WTC11 (cell line): Measurements from ENCODE around the gene AMIGO1. TPM values are rescaled to one million over a fixed set of nuclear protein-coding genes. Genes with fewer than 3 reads are reported as not detected.

Experiments used
- ATF1 ChIP-seq: sonication (generic); formaldehyde crosslinking; IDR thresholded peaks from 2 replicates; pipeline ENCODE4 v1.8.1; 2023; ENCODE audit warnings: mild to moderate bottlenecking, moderate library complexity, missing genetic modification reagents
- CBFB ChIP-seq: sonication (generic); formaldehyde crosslinking; IDR thresholded peaks from 2 replicates; pipeline ENCODE4 v1.8.1; 2022; ENCODE audit warnings: mild to moderate bottlenecking, low read depth, missing genetic modification reagents
- CREB1 ChIP-seq: sonication (generic); formaldehyde crosslinking; IDR thresholded peaks from 2 replicates; pipeline ENCODE4 v1.8.0; 2023; ENCODE audit warnings: mild to moderate bottlenecking, missing genetic modification reagents
- ELF4 ChIP-seq: sonication (generic); formaldehyde crosslinking; IDR thresholded peaks from 2 replicates; pipeline ENCODE4 v1.8.1; 2022; ENCODE audit warnings: low read depth, mild to moderate bottlenecking, moderate library complexity, missing genetic modification reagents
- FOXP1 ChIP-seq: sonication (generic); formaldehyde crosslinking; IDR thresholded peaks from 2 replicates; pipeline ENCODE4 v1.8.0; 2022; ENCODE audit warnings: missing genetic modification reagents, mild to moderate bottlenecking, moderate library complexity, borderline replicate concordance
- JAZF1 ChIP-seq: fragments of 250-450 bp; sonication (Bioruptor Pico); IDR thresholded peaks from 2 replicates; pipeline ENCODE4 v1.9.0; 2021; ENCODE audit warnings: moderate library complexity, mild to moderate bottlenecking, inconsistent platforms
- KAT7 ChIP-seq: sonication (generic); formaldehyde crosslinking; IDR thresholded peaks from 2 replicates; pipeline ENCODE4 v1.8.1; 2023; ENCODE audit warnings: missing genetic modification reagents, mild to moderate bottlenecking, borderline replicate concordance
- NR1H2 ChIP-seq: sonication (generic); formaldehyde crosslinking; IDR thresholded peaks from 2 replicates; pipeline ENCODE4 v1.9.0; 2021; ENCODE audit warnings: mild to moderate bottlenecking, moderate library complexity, missing genetic modification reagents
- NR2C2 ChIP-seq: sonication (generic); formaldehyde crosslinking; IDR thresholded peaks from 2 replicates; pipeline ENCODE4 v1.8.0; 2022; ENCODE audit warnings: mild to moderate bottlenecking, missing genetic modification reagents
- PRRX2 ChIP-seq: fragments of 250-450 bp; sonication (Bioruptor Pico); IDR thresholded peaks from 2 replicates; pipeline ENCODE4 v1.8.0; 2021; ENCODE audit warnings: mild to moderate bottlenecking
- RELA ChIP-seq: sonication (generic); formaldehyde crosslinking; IDR thresholded peaks from 2 replicates; pipeline ENCODE4 v1.8.1; 2022; ENCODE audit warnings: missing genetic modification reagents, mild to moderate bottlenecking, borderline replicate concordance
- SMAD3 ChIP-seq: sonication (generic); formaldehyde crosslinking; IDR thresholded peaks from 2 replicates; pipeline ENCODE4 v1.8.0; 2022; ENCODE audit warnings: missing genetic modification reagents, mild to moderate bottlenecking, borderline replicate concordance
- TCF7 ChIP-seq: sonication (generic); formaldehyde crosslinking; IDR thresholded peaks from 2 replicates; pipeline ENCODE4 v1.8.0; 2022; ENCODE audit warnings: mild to moderate bottlenecking, low read depth, missing genetic modification reagents, moderate library complexity
- TP53 ChIP-seq: sonication (generic); formaldehyde crosslinking; IDR thresholded peaks from 2 replicates; pipeline ENCODE4 v1.8.1; 2023; ENCODE audit warnings: mild to moderate bottlenecking, missing genetic modification reagents
- ZNF263 ChIP-seq: sonication (generic); formaldehyde crosslinking; IDR thresholded peaks from 2 replicates; pipeline ENCODE4 v1.8.1; 2022; ENCODE audit warnings: low read depth, mild to moderate bottlenecking, moderate library complexity, missing genetic modification reagents
- ZNF317 ChIP-seq: sonication (generic); formaldehyde crosslinking; IDR thresholded peaks from 2 replicates; pipeline ENCODE4 v1.8.1; 2023; ENCODE audit warnings: low read depth, mild to moderate bottlenecking, moderate library complexity, missing genetic modification reagents, borderline replicate concordance
- ZNF416 ChIP-seq: fragments of 250-450 bp; sonication (Bioruptor Pico); IDR thresholded peaks from 2 replicates; pipeline ENCODE4 v1.9.0; 2021; ENCODE audit warnings: mild to moderate bottlenecking, inconsistent platforms
- total RNA-seq: library from RNA; stranded (reverse); gene quantifications from 3 replicates; pipeline ENCODE4 v1.2.3, GENCODE V29; 2021
- TF ChIP-seq, protein P1 (sequence below): sonication (generic); formaldehyde crosslinking; IDR thresholded peaks from 2 replicates; pipeline ENCODE4 v1.8.0; 2022; ENCODE audit warnings: mild to moderate bottlenecking, missing genetic modification reagents
- TF ChIP-seq, protein P2 (sequence below): fragments of 200-600 bp; IDR thresholded peaks from 2 replicates; pipeline ENCODE4 v1.8.0; 2022; ENCODE audit warnings: antibody characterized with exemption
- TF ChIP-seq, protein P3 (sequence below): sonication (generic); formaldehyde crosslinking; IDR thresholded peaks from 2 replicates; pipeline ENCODE4 v1.8.1; 2023; ENCODE audit warnings: mild to moderate bottlenecking, missing genetic modification reagents, moderate library complexity
- TF ChIP-seq, protein P4 (sequence below): sonication (generic); formaldehyde crosslinking; IDR thresholded peaks from 2 replicates; pipeline ENCODE4 v1.8.0; 2022; ENCODE audit warnings: mild to moderate bottlenecking, missing genetic modification reagents
- TF ChIP-seq, protein P5 (sequence below): fragments of 250-450 bp; sonication (Bioruptor Pico); IDR thresholded peaks from 2 replicates; pipeline ENCODE4 v1.9.0; 2021; ENCODE audit warnings: mild to moderate bottlenecking, borderline replicate concordance
- TF ChIP-seq, protein P6 (sequence below): sonication (generic); formaldehyde crosslinking; IDR thresholded peaks from 2 replicates; pipeline ENCODE4 v1.8.0; 2023; ENCODE audit warnings: missing genetic modification reagents, mild to moderate bottlenecking, borderline replicate concordance
- TF ChIP-seq, protein P7 (sequence below): sonication (generic); formaldehyde crosslinking; conservative IDR thresholded peaks from 2 replicates; pipeline ENCODE4 v1.8.1; 2022; ENCODE audit warnings: mild to moderate bottlenecking, missing genetic modification reagents
- TF ChIP-seq, protein P8 (sequence below): fragments of 250-450 bp; sonication (Bioruptor Pico); IDR thresholded peaks from 2 replicates; pipeline ENCODE4 v2.1.2; 2022; ENCODE audit warnings: mild to moderate bottlenecking, moderate library complexity

Gene AMIGO1
- total RNA-seq, 1 experiment from 2014 or later, result 2.4 TPM

DNA sequence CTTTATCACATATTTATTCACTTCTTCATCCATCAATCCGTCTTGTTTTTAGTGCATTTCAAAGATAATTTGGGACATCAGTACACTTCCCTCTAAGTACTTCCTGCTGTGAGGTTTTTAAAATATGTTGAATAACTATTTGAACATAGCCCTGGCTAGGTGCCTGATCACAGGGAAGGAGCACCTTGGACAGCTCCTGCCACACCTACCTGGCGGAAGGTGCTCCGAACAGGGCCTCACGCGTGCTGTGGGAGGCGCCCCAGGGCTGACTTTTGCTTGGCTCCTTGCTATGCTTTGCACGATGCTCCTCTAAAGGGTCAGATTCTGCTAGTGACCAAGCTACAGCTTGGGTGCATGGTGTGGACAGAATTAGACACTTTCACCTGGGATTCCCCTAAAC lies 30.7 kb downstream of the AMIGO1 start (continued):
- TF ChIP-seq TCF7 (CRISPR knock-in tag) (no peak), ATF1 (CRISPR knock-in tag) (no peak), CBFB (CRISPR knock-in tag) (no peak), RELA (no peak), FOXP1 (CRISPR knock-in tag) (no peak), ELF4 (CRISPR knock-in tag) (no peak), ZNF263 (CRISPR knock-in tag) (no peak), CREB1 (CRISPR knock-in tag) (no peak), TP53 (CRISPR knock-in tag) (no peak), KAT7 (no peak), JAZF1 (CRISPR knock-in tag) (no peak), NR2C2 (CRISPR knock-in tag) (no peak), NR1H2 (CRISPR knock-in tag) (no peak), SMAD3 (no peak), ZNF416 (no peak), ZNF317 (CRISPR knock-in tag) (no peak), PRRX2 (no peak)
- TF ChIP-seq, protein P1, sequence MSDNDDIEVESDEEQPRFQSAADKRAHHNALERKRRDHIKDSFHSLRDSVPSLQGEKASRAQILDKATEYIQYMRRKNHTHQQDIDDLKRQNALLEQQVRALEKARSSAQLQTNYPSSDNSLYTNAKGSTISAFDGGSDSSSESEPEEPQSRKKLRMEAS (CRISPR knock-in tag), result no peak
- TF ChIP-seq, protein P2, sequence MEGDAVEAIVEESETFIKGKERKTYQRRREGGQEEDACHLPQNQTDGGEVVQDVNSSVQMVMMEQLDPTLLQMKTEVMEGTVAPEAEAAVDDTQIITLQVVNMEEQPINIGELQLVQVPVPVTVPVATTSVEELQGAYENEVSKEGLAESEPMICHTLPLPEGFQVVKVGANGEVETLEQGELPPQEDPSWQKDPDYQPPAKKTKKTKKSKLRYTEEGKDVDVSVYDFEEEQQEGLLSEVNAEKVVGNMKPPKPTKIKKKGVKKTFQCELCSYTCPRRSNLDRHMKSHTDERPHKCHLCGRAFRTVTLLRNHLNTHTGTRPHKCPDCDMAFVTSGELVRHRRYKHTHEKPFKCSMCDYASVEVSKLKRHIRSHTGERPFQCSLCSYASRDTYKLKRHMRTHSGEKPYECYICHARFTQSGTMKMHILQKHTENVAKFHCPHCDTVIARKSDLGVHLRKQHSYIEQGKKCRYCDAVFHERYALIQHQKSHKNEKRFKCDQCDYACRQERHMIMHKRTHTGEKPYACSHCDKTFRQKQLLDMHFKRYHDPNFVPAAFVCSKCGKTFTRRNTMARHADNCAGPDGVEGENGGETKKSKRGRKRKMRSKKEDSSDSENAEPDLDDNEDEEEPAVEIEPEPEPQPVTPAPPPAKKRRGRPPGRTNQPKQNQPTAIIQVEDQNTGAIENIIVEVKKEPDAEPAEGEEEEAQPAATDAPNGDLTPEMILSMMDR, result no peak
- TF ChIP-seq, protein P3, sequence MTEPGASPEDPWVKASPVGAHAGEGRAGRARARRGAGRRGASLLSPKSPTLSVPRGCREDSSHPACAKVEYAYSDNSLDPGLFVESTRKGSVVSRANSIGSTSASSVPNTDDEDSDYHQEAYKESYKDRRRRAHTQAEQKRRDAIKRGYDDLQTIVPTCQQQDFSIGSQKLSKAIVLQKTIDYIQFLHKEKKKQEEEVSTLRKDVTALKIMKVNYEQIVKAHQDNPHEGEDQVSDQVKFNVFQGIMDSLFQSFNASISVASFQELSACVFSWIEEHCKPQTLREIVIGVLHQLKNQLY (CRISPR knock-in tag), result no peak
- TF ChIP-seq, protein P4, sequence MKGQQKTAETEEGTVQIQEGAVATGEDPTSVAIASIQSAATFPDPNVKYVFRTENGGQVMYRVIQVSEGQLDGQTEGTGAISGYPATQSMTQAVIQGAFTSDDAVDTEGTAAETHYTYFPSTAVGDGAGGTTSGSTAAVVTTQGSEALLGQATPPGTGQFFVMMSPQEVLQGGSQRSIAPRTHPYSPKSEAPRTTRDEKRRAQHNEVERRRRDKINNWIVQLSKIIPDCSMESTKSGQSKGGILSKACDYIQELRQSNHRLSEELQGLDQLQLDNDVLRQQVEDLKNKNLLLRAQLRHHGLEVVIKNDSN (CRISPR knock-in tag), result peak; percentile 61; the same call in 1 of the 2 replicates
- TF ChIP-seq, protein P5, sequence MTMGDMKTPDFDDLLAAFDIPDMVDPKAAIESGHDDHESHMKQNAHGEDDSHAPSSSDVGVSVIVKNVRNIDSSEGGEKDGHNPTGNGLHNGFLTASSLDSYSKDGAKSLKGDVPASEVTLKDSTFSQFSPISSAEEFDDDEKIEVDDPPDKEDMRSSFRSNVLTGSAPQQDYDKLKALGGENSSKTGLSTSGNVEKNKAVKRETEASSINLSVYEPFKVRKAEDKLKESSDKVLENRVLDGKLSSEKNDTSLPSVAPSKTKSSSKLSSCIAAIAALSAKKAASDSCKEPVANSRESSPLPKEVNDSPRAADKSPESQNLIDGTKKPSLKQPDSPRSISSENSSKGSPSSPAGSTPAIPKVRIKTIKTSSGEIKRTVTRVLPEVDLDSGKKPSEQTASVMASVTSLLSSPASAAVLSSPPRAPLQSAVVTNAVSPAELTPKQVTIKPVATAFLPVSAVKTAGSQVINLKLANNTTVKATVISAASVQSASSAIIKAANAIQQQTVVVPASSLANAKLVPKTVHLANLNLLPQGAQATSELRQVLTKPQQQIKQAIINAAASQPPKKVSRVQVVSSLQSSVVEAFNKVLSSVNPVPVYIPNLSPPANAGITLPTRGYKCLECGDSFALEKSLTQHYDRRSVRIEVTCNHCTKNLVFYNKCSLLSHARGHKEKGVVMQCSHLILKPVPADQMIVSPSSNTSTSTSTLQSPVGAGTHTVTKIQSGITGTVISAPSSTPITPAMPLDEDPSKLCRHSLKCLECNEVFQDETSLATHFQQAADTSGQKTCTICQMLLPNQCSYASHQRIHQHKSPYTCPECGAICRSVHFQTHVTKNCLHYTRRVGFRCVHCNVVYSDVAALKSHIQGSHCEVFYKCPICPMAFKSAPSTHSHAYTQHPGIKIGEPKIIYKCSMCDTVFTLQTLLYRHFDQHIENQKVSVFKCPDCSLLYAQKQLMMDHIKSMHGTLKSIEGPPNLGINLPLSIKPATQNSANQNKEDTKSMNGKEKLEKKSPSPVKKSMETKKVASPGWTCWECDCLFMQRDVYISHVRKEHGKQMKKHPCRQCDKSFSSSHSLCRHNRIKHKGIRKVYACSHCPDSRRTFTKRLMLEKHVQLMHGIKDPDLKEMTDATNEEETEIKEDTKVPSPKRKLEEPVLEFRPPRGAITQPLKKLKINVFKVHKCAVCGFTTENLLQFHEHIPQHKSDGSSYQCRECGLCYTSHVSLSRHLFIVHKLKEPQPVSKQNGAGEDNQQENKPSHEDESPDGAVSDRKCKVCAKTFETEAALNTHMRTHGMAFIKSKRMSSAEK, result no peak
- TF ChIP-seq, protein P6, sequence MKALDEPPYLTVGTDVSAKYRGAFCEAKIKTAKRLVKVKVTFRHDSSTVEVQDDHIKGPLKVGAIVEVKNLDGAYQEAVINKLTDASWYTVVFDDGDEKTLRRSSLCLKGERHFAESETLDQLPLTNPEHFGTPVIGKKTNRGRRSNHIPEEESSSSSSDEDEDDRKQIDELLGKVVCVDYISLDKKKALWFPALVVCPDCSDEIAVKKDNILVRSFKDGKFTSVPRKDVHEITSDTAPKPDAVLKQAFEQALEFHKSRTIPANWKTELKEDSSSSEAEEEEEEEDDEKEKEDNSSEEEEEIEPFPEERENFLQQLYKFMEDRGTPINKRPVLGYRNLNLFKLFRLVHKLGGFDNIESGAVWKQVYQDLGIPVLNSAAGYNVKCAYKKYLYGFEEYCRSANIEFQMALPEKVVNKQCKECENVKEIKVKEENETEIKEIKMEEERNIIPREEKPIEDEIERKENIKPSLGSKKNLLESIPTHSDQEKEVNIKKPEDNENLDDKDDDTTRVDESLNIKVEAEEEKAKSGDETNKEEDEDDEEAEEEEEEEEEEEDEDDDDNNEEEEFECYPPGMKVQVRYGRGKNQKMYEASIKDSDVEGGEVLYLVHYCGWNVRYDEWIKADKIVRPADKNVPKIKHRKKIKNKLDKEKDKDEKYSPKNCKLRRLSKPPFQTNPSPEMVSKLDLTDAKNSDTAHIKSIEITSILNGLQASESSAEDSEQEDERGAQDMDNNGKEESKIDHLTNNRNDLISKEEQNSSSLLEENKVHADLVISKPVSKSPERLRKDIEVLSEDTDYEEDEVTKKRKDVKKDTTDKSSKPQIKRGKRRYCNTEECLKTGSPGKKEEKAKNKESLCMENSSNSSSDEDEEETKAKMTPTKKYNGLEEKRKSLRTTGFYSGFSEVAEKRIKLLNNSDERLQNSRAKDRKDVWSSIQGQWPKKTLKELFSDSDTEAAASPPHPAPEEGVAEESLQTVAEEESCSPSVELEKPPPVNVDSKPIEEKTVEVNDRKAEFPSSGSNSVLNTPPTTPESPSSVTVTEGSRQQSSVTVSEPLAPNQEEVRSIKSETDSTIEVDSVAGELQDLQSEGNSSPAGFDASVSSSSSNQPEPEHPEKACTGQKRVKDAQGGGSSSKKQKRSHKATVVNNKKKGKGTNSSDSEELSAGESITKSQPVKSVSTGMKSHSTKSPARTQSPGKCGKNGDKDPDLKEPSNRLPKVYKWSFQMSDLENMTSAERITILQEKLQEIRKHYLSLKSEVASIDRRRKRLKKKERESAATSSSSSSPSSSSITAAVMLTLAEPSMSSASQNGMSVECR, result peak; percentile 69; the same call in 1 of the 2 replicates
- TF ChIP-seq, protein P7, sequence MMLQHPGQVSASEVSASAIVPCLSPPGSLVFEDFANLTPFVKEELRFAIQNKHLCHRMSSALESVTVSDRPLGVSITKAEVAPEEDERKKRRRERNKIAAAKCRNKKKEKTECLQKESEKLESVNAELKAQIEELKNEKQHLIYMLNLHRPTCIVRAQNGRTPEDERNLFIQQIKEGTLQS (CRISPR knock-in tag), result no peak
- TF ChIP-seq, protein P8, sequence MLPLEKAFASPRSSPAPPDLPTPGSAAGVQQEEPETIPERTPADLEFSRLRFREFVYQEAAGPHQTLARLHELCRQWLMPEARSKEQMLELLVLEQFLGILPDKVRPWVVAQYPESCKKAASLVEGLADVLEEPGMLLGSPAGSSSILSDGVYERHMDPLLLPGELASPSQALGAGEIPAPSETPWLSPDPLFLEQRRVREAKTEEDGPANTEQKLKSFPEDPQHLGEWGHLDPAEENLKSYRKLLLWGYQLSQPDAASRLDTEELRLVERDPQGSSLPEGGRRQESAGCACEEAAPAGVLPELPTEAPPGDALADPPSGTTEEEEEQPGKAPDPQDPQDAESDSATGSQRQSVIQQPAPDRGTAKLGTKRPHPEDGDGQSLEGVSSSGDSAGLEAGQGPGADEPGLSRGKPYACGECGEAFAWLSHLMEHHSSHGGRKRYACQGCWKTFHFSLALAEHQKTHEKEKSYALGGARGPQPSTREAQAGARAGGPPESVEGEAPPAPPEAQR (CRISPR knock-in tag), result no peak
- TF ChIP-seq, all 79 proteins: peak for 8
